ENCODE data around the gene MTRFR.
"Not testable (repeated sequence)": the region's sequence is repeated elsewhere in the genome, so short reads cannot be mapped to it uniquely, and the experiment has no call there.

Gene MTRFR

DNA sequence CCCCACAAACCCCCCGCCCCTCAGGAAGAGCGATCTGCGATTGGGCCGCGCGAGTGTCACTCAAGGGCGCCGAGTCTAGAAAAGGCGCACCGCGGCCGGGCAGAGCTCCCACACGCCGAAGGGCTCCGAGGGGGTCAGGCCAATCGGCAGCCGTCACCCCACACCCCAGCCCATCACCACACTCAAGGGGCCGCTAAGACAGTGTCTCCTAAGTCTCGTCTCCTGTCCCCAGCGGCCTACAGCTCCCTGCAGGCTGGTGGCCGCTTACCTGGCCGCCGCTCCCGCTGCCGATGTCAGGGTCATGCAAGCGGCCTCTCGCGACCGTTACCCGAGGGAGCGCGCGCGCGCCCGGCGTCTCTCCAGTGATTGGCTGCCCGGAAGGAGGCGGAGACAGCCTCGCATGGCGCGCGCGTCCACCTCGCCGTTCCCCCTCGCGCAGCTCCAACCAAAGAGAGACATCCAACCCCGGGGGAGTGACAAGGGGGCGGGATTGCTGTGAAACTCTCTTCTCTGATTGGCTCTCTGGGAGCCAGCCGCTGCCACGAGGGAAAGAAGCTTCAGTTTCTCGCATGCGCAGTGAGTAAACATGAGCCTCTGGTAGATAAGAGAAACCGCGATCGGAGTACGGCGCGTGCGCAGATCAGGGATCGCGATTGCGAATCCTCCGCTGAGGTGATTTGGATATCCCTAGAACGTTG, at the start of gene MTRFR, which contains the start of gene MPHOSPH9:
MTRFR (plus strand) TSS at position 630 of the 698 bp plus-strand sequence. CDS start 20,239 bp downstream, outside the sequence.
MPHOSPH9 (minus strand) TSS at position 335 of the 698 bp plus-strand sequence. CDS start 2,777 bp downstream, outside the sequence.
- DNase-seq (ENCODE audit: low spot score) = peak; percentile 100

DNA sequence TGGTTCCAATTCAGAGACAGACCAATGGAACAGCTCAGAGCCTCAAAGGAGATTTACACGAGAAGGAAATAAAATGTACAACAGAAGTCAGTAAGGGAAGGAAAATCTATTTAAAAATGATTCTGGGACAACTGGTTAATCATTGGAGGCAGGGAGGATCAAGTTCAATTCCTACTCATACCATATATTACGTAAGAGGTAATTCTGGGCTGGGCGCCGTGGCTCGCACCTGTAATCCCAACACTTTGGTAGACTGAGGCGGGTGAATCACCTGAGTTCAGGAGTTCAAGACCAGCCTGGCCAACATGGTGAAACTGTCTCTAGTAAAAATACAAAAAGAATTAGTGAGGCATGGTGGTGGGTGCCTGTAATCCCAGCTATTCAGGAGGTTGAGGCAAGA, 45.6 kb upstream of the MTRFR start:
- DNase-seq (ENCODE audit: low spot score) = no peak

DNA sequence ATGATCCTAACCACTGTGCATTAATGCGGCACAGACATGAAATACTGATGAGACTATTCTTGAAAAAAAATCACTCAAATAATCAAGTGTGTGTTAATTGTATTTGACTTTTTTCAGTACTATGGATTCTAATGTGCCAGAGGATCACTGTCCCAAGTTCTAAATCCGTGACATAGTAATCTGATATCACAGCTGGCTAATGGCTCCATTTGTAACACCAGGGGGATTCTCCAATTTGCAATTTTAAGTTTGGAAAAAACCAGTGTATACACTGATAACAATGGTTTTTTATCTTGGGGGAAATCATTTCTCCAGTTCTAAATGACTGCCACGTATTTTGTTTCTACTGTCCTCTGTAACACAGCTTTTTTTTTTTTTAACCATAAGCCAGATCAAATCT, 33.3 kb upstream of the MTRFR start:
- DNase-seq (ENCODE audit: low spot score) = no peak

DNA sequence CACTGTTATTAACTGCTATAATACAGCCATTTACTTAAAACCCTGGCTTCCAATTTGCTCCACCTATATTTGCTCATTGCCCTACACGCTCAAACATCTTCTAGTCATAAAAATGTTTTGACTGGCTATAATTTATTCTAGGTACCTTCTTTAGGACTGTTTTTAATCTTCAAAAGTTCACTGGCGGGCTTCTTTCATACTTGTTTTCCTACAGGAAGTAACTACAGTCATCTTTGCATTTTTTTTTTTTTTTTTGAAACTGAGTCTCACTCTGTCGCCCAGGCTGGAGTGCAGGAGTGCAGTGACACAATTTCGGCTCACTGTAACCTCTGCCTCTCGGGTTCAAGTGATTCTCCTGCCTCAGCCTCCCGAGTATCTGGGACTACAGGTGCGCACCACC, 32.8 kb upstream of the MTRFR start:
- DNase-seq (ENCODE audit: low spot score) = no peak

DNA sequence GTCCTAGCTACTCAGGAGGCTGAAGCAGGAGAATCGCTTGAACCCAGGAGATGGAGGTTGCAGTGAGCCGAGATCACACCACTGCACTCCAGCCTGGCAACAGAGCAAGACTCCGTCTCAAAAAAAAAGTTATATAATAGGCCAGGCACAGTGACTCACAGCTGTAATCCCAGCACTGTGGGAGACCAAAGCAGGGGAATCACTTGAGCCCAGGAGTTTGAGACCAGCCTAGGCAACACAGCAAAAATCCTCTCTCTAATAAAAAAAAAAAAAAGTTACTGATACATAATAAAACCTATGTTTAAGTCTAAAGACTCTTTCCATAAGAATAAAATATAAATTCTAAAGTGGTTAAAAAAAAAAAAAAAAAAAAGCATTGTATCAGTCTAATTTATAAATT, 26.4 kb upstream of the MTRFR start:
- DNase-seq (ENCODE audit: low spot score) = not testable (repeated sequence)

DNA sequence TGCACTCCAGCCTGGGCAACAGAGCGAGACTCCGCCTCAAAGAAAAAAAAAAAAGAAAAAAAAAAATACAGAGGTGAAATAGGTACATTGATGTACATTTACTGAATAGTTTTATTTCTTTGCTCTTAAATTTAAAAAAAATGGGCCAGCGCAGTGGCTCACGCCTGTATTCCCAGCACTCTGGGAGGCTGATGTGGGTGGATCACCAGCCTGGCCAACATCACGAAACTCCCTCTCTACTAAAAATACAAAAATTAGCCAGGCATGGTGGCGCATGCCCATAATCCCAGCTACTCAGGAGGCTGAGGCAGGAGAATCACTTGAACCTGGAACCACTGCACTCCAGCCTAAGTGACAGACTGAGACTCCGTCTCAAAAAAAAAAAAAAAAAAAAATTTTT, 25.4 kb upstream of the MTRFR start:
- not testable (repeated sequence) for DNase-seq (ENCODE audit: low spot score)

DNA sequence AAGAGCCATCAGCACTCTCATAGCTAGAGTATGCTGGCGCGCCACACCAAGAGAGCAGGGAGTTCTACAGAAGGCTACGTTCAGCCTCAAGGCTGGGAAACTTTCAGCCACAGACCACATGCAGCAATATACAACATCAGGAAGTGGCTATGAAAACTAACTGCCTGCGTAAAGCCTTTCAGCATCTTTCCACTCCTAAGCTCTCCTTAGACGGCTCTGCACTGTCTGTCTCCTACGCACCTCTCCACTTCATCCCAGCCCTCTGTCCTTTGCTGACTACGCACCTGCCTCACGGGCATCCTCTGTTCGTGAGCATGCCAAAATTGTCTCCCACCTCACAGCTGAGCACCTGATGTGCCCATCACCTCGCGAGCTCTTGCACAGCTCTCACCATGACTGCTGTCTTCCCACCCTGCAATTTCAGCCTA, 10.0 kb upstream of the MTRFR start:
- DNase-seq (ENCODE audit: low spot score) = no peak

GRCh38 chr12:123225443-123225842, 7.8 kb upstream of the MTRFR start:
- DNase-seq (ENCODE audit: low spot score) = no peak

- DNase-seq (ENCODE audit: low spot score) = no peak
These were observed 5.5 kb upstream of the MTRFR start for GRCh38 chr12:123227581-123228258.

- no peak for DNase-seq (ENCODE audit: low spot score)
These were observed 4.2 kb upstream of the MTRFR start for GRCh38 chr12:123229051-123229450.

- DNase-seq (ENCODE audit: low spot score) = no peak
These were observed 1.3 kb upstream of the MTRFR start for GRCh38 chr12:123231931-123232330.

GRCh38 chr12:123232472-123232806, 797 bp upstream of the MTRFR start:
- no peak for DNase-seq (ENCODE audit: low spot score)

DNA sequence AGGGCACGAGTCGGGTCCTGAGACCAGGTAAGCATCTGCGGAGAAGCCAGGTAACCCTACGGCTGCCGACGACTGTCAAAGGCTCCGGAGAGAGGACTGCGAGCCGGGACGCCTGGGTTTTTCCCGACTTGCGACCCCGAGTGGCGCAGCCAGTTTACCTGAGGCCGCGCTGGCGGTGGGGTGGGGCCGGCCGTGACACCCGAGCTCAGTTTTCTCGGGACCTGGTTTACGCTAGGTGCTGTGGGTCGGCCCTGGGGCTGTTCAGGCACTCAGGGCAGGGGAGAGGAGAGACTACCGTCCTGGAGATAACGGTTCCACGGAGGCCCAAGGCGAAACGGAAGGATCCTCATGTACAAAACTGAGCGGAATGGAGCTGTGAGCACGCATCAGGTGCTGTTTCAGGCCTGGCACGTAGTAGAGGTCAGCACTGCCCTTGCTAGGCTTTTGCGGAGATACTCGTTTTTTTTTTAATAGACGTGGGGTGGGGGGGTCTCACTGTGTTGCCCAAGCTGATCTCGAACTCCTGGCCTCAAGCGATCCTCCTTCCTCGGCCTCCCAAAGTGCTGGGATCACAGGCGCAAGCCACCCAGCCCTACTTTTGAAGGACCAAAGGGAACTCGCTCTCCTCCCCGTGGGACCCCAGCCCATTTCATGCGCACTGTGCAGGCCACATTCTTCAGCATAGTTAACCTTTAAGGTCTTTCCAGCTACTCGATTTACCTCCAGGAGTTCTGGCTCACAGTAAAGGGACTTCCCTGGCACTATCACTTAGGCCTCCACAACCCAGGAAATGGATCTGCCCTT, 471 bp downstream of the MTRFR start:
- DNase-seq (ENCODE audit: low spot score) = peak; percentile 46

DNA sequence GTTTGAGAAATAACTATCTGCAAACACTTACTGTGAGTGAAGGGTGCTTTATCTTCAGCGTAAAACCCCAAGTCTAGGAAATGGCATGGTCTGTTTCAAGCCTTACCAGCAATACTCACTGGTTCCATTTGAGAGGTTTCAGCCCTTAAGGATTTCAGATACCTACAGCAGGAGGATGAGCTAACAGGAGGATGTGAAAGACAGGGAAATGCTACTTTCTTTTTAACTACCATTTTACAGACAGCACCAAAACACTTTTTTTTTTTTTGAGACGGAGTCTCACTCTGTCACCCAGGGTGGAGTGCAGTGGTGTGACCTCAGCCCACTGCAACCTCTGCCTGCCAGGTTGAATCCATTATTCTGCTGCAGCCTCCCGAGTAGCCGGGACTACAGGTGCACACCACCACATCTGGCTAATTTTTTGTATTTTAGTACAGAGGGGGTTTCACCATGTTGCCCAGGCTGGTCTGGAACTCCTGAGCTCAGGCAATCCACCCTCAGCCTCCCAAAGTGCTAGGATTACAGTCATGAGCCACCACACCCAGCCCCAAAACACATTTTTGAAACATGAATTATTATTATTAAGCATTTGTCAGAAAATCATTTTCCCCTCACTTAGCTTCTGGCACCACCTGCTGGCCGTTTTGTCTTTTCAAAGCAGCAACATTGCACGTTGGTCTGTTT, 4.6 kb downstream of the MTRFR start:
- peak; percentile 77 for DNase-seq (ENCODE audit: low spot score)

DNA sequence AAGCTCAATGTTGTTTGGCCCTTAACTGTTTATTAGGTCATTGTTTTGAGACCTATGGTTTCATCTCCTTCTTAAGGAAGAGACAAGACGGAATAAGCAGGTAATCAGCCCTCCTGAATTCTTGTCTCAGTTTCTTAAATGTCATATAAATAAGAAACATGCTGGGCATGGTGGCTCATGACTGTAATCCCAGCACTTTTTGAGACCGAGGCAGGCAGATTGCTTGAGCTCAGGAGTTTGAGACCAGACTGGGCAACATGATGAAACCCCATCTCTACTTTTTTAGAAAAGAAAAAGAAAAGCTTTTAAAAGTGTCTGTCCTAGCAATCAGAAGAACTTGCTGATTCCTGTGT, 5.1 kb downstream of the MTRFR start:
- DNase-seq (ENCODE audit: low spot score) = no peak

DNA sequence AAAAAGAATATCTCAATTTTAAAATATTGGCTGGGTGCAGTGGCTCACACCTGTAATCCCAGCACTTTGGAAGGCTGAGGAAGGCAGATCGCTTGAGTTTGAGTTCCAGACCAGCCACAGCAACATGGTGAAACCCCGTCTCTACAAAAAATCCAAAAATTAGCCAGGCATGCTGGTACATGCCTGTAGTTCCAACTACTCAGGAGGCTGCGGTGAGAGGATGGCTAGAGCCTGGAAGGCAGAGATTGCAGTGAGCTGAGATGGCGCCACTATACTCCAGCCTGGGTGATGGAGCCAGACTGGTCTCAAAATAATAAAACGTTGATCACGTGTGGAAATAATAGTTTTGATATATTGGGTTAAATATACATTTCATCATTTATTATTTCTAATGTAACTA, 5.7 kb downstream of the MTRFR start:
- DNase-seq (ENCODE audit: low spot score) = no peak

DNA sequence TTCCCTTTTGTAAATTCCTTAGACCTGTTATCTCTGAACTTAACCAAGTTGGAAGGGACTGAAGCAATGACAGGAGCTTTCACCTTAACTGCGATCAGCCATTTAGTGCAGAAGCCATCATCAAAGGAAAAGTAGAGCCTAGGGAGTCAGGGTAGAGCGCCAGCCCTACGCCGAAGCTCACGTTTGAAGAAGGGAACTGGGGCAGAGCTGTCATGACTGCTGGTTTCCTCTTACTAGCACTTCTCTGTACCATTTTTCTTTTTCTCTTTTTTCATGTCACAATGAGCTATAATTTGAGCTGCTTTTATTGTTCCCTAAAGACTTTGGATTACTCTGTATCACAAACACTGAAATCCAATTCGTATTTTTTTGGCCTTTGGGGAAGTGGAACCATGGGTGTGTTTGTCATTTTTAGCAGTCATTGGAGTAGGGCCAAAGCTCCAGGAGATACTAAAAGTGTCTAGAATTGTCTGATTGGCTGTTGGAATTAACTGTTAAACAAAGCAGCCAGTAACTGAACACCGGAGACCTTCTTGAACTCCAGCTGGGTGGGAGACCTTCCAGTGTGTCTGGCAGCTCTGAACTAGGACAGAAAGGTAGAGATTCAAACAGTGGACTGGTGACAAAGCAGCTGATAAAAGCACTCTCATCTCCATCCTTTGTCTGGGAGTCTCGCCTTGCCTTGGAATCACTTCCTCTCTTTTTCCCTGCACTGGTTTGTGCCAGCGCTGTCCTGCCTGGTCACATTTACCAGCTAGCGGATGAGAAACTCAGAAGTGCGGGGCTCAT, 9.1 kb downstream of the MTRFR start:
- no peak for DNase-seq (ENCODE audit: low spot score)

DNA sequence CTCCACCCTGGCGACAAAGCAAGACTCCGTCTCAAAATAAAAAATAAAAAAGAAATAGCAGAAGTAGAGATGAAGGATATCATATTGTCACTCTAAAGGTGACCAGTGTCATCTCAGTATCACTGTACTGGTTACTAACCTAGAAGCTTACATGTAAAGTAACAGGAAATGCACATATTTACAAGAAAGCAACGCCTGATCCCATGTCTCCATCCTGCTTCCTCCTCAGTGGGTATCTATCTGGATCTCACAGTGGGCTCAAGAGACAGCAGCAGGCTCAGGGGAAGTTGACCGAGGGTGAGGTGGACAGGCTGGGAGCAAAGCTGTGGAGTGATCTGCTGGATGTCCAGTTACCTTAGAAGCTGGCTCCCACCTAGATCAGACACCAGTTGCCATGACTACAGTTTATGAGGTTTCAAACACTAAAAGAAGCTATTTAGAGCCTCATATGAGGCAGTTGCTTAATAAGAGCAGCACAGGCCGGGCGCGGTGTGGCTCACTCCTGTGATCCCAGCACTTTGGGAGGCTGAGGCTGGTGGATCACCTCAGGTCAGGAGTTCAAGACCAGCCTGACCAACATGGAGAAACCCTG, 10.5 kb downstream of the MTRFR start:
- DNase-seq (ENCODE audit: low spot score) = no peak

- no peak for DNase-seq (ENCODE audit: low spot score)
These were observed 12.4 kb downstream of the MTRFR start for GRCh38 chr12:123245678-123246077.

- DNase-seq (ENCODE audit: low spot score) = not testable (repeated sequence)
These were observed 14.9 kb downstream of the MTRFR start for GRCh38 chr12:123248129-123248528.
